ENCODE data around the gene NFIX.

Gene NFIX

DNA sequence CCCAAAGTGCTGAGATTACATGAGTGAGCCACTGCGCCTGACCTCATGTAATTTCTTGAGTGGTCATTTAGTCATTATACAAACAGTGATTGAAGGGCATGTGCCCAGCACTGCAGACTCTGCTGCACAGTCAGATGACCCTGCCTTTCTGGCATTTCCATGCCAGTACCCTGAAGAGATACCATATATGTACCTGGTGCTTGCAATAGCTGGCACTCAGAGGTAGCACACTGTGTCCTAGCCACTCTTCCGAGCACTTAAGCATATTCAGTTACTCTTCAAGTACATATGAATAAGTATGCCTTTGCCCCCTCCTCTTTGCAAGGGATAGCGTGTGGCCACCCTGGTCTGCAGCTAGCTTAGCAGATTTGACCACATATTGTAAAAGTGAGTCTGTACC is 139.4 kb downstream of the NFIX start:
- DNase-seq = no peak

DNA sequence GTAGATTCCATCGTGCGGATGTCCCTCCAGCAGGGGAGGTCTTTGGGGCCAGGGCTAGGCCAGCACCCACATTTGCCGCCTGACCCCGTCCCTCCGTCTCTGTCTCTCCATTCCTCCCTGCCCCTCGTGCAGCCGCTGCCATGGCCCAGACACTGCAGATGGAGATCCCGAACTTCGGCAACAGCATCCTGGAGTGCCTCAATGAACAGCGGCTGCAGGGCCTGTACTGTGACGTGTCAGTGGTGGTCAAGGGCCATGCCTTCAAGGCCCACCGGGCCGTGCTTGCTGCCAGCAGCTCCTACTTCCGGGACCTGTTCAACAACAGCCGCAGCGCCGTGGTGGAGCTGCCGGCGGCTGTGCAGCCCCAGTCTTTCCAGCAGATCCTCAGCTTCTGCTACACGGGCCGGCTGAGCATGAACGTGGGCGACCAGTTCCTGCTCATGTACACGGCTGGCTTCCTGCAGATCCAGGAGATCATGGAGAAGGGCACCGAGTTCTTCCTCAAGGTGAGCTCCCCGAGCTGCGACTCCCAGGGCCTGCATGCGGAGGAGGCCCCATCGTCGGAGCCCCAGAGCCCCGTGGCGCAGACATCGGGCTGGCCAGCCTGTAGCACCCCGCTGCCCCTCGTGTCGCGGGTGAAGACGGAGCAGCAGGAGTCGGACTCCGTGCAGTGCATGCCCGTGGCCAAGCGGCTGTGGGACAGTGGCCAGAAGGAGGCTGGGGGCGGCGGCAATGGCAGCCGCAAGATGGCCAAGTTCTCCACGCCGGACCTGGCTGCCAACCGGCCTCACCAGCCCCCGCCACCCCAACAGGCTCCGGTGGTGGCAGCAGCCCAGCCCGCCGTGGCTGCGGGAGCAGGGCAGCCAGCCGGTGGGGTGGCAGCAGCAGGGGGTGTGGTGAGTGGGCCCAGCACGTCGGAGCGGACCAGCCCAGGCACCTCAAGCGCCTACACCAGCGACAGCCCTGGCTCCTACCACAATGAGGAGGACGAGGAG is 140.1 kb downstream of the NFIX start:
- DNase-seq = no peak

DNA sequence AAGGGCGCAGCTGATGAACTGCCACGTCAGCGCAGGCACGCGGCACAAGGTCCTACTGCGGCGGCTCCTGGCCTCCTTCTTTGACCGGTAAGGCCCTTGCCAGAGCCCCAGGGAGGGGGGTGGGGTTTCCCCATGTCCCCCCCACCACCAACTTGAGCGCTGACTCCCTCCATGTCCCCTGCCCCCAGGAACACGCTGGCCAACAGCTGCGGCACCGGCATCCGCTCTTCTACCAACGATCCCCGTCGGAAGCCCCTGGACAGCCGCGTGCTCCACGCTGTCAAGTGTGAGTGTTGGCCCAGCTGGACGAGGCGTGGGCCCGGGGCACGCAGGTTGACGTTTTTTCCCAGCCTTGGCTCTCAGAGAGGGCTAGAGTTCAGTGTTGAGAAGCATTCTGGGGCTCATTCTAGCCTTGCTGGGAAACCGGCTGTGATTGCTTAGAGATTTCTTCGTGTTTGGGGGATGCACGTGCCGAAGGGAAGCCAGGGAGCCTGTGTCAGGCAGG is 142.1 kb downstream of the NFIX start:
- DNase-seq = no peak

DNA sequence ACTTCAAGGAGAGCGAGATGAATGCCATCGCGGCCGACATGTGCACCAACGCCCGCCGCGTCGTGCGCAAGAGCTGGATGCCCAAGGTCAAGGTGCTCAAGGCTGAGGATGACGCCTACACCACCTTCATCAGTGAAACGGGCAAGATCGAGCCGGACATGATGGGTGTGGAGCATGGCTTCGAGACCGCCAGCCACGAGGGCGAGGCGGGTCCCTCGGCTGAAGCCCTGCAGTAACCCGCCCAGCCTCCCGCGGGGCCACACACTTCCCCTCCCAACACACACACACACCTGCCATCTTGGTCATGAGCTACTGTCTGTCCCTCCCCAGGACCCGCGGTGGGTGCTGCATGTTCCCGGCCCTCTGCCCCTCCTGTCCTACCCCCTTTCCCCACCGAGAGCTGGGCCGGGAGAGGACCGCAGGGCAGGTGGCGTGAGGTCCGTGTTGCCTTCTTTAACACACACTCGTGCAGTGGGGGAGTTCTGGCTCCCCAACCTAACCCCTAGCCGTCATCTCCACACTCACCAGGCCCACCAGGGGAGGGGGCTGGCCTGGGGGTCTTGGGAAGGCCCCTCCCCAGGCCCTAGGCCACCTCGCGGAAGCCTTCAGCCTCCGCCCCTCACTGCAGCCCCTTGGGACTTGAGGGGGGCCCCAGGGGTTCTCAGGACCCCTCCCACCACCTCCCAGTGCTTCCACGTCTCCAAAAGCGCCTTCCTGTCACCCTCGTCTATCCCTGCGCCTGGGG is 143.1 kb downstream of the NFIX start:
- no peak for DNase-seq

DNA sequence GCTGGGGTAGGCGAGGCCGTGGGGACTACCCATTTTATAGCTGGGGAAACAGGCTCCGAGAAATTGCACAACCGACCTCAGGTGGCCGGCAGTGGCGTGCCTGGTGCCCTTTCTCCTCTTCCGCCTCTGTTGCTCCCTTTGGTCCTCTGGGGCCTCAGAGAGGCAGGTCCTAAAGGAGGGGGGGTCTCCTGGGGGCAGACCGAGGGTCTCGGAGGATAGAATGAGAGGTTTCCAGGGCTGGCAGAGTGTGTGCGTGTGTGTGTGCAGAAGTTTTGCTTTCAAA is 143.6 kb downstream of the NFIX start:
- DNase-seq = no peak

DNA sequence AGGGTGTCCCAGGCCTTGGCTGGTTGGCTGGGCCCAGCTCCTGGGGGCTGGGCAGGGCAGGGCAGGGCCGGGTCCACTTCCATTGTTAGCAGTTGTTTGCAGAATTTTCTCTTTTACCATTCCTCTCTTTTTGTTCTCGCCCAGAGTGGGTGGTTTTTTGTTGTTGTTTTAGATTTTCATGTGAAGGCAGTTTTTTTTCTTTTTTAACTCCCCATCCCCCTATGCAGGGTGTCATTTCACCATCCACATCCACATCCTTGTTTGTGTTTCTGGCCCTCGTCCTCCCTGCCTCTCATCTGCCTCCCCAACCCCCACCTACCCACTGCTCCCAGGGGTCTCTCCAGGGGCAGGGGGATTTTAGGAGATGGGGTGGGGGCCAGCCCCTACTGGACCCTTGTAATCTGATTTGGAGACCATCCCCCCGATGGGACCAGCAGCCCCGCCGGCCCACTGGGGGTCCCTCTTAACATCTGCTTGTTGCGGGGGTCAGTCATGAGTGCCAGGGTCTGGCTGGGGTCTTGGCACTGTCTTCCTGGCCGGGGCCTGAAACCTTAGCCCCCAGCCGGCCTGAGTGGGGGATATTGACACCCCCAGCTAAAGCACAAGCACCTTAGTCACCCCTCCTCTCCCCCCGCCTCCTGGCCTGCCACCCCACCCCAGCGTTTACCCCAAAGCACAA is 144.5 kb downstream of the NFIX start:
- DNase-seq = no peak

DNA sequence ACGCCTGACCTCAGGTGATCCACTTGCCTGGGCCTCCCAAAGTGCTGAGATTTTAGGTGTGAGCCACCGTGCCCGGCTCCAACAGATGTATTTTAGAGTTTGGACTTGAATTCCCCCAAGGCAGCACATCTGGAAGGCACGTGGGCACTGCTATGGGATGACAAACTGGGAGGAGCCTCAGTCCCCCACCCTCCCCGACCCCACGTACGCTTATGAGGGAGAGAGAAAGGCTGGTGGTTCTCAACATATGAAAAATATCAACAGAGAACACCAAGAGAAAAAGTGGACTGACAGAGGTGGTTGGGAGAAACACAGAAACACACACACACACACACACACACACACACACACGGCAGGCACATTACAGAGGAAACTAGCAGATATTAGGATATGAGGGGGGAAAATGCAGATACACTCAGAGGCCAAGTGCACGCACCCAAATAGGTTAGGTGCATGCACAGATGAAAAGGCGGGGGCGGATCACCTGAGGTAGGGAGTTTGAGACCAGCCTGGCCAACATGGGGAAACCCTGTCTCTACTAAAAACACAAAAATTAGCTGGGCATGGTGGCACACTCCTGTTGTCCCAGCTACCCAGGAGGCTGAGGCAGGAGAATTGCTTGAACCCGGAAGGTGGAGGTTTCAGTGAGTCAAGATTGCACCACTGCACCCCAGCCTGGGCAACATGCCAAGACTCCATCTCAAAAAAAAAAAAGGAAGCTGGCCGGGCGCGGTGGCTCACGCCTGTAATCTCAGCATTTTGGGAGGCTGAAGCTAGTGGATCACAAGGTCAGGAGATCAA is 151.7 kb downstream of the NFIX start:
- no peak for DNase-seq
